NCI-H748 treated with DMSO at 0.1 percent for 48 hours (cell line): Measurements from ENCODE around the gene HIP1R.

ENCODE experiments used
- DNase-seq: peaks from one replicate; lab custom pipeline; 2025; lab: John Stamatoyannopoulos, UW

The HIP1R gene

DNA sequence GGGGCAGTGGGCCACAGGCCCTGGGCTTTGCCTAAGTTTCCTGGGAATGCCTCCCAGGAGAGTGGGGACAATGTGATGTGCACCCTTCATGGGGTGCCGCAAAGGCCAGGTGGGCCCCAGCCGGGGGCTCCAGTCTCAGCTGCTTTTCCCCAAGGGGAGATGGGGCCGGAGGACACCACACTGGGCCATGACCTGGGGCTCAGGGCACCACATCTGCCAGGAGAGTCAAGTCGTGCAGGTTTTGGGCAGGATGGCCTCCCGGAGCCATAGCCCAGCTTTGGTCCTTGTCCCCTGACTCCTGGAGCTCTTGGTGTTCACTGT, 12.2 kb downstream of the HIP1R start:
- DNase-seq: no peak

DNA sequence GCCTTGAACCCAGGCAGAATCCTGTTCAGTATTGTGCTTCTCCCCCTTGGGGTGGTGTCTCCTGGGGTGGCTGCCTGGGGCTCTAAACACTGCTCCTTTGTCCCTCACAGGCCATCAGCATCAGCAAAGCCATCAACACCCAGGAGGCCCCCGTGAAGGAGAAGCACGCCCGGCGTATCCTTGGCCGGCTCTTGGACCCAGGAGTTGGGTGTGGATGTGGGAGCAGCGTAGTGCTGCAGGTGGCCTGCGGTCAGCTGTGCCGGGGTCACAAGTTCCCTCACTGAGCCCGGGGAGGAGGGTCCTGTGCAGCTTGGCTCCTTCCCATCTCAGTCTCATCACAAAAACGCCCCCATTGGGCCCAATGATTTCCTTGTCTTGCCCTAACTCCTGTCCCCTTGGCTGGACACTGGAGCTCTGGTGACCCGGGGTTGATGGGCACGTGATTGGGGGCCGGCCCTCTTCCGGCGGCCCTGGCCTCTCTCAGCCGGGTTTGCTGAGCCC, 12.7 kb downstream of the HIP1R start:
- DNase-seq: no peak

DNA sequence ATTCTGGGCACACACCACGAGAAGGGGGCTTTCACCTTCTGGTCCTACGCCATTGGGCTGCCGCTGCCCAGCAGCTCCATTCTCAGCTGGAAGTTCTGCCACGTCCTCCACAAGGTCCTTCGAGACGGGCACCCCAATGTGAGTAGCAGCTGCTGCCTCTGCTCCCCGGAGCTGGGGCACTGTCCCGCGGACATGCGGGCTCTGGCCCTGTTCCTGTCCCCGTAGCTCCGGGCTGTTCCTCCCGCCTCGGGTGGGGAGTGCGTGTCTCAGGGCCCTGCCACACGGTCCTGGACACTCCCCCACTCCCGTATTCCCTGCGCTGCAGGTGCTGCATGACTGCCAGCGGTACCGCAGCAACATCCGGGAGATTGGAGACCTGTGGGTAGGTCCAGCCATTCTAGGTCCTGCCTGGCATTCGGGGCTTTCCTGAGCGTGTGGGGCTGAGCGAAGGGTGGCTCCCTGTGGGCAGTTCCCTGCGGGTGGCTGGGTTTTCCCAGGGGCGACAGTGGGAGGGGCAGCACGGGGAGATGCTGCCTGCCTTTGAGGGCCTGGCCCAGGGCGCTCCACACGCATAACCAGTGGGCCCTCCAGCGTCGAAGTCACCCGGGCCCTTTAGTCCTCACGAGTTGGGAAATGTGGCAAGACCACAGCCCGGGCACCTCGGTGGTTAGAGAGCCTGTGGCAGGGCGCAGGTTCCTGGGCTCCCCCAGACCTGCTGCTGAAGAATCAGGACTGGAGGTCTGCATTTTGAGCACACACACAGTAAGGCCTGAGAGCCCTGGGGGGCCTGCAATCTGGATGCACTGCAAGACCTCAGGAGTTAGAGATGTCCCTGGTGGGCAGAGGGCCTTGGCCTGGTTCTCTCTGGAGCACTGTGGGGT, 13.5 kb downstream of the HIP1R start:
- DNase-seq: no peak

DNA sequence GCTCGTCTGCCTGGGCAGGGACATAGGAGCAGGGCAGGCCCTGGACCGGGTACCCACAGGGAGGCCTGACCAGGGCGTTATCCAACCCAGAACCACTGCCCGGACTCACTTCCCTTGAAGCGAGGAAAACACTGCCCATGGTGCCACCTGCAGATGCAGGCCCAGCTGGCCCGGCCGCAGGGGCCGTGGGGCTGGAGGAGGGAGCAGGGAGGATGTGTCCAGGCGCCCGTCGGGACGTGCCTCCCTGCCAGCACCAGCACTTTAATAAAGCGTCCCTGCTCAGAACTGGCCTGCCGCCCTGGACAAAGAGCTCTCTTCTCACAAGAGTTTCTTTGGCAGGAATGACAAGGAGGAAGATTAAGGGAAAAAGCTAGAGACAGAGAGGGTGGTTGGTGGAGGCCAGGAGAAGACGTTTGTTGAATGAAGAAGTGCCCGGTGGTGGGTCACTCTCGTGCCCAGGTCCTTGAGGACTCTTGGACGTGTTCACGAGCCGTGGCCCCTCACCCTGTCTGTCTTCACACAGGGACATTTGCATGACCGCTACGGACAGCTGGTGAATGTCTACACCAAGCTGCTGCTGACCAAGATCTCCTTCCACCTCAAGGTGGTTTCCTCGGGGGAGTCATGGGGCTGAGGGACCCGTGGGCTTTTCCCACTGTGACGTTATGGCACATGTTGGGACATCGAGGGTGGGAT, 14.2 kb downstream of the HIP1R start:
- DNase-seq: no peak

DNA sequence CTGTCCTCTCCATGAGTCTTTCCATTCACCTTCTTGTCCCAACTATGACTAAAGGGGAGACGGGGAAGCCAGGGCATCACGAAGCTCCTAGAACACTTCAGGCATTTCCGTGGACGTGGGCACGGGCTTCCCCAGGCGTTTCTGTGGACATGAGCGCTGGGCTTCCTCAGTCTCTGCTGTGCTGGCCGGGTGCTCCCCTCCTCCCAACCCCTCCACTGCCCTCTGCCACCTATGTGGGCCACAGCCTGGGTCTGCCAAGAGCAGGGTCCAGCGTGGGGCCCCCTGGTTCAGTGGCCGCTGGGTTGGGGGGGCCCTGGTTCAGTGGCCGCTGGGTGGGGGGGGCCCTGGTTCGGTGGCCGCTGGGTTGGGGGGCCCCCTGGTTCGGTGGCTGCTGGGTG, 14.8 kb downstream of the HIP1R start:
- no peak for DNase-seq

DNA sequence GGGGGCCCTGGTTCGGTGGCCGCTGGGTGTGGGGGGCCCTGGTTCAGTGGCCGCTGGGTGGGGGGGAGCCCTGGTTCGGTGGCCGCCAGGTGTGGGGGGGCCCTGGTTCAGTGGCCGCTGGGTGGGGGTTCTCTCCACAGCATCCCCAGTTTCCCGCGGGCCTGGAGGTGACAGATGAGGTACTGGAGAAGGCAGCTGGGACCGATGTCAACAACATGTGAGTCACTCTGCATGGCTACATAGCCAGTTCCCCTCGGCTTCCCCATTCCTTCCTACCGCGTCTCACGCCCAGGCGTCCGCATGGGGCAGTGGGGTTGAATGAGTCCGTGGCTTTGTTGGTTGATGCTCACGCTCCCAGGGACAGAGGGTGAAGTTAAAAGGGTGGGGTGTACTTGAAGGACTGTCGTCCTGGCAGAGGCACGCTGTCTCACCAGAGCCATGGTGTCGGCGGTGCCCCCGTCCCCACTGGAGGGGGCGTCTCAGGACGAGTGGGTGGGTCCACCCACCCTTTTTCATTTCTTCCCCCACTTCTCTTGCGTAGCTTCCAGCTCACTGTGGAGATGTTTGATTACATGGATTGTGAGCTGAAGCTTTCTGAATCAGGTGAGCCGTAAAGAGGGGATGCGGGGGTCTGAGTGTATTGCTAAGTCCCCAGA, 15.6 kb downstream of the HIP1R start:
- no peak for DNase-seq

DNA sequence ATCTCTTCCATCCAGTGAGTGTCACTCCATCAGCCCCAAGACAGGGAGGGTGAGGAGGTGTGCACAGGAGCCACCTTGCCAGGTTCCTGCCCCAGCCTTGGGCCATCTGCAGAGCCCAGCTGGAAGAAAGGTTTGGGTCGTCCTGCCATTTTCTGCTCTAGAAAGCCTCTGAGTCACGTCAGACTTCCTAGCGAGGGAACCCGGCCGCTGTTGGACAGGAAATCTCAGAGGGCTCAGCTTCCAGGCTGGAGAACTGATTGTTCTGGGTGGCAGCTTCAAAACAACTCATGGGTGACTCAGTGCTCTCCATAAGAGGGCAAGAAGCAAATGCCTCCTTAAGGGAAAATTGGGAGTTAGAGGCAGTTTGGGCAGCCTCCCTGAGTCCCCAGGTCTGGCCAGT, 16.6 kb downstream of the HIP1R start:
- DNase-seq: no peak

DNA sequence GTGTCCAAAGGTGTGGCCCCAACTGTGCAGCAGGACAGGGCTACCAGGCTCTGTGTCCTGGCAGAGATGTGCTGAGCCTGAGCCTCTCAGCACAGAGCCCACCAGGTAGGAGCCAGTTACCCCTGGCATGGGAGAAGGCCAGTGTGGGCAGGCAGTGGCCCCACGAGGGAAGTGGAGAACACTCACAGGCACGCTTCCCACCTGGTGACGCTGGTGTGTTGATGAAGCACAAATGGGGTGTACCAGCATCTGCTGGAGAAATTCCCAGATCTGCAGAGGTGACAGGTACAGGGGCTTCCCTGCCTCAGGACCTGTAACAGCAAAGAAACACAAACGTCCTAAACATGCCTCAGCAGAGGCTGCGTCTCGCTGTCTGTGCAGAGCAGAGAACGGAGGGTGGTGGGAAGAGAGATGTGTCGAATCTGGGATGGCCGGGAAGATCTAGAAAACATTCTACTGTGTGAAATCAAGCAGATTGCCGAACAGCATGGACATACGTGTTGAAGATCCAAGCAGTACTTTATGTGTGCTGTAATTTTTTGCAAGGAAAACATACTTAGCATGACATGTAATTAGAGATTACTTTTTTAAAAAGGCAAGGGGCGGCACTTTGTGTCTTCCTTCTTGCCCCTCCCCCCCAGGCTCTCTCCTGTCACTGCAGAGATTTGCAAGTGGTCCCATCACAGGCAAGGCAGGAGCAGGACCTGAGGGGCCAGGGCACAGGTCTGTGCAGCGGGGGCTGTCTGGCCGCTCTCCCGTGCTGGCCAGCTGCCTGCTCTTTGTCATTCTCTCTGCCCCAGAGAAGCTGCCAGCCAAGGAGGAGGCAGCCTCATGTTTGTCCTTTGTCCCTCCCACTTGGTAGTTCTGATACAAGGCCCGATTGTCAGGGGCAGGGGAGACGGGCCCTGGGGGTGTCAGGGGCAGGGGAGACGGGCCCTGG, 17.3 kb downstream of the HIP1R start:
- DNase-seq: no peak

DNA sequence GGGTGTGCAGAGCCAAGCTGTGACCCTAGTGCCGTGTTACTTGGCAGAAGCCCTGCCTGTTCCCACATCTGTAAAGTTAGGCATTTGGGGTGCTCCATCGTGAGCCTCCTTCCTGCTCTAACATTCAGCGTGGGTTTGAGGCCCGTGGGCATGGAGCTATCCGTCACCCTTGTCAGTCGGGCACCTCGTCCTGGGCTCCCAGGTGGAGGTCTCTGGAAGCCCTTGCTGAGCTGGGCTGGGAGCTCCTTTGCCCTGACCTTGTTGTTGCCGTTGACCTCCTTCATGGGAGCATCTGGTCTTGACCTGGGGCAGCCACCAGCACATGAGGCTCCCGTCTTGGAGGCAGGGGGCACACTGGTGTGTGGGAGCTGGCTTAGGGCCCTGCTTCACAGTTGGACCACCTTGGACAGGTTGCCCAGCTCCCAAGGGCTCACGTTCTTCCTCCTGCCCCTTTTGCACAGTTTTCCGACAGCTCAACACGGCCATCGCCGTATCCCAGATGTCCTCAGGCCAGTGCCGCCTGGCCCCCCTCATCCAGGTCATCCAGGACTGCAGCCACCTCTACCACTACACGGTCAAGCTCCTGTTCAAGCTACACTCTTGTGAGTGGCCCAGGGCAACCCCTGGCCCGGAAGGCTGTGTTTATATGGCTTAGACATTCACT, 18.5 kb downstream of the HIP1R start:
- DNase-seq: no peak

DNA sequence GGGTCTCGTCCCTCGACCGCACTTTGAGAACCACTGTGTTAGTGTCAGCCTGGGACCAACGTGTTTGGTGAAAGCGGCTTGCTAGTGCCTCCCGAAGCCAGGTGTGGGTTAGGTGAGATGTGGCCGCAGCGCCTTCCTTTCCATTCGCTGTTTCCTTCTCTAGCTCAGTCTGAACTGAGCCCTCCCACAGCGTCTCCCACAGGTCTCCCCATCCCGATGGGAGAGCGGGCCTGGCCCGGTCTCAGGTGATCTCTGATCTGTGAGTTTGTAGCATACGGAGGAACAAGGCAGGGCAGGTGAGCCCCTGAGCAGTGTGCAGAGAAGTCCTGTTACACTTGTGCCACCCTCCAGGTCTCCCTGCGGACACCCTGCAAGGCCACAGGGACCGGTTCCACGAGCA, 19.3 kb downstream of the HIP1R start:
- no peak for DNase-seq

DNA sequence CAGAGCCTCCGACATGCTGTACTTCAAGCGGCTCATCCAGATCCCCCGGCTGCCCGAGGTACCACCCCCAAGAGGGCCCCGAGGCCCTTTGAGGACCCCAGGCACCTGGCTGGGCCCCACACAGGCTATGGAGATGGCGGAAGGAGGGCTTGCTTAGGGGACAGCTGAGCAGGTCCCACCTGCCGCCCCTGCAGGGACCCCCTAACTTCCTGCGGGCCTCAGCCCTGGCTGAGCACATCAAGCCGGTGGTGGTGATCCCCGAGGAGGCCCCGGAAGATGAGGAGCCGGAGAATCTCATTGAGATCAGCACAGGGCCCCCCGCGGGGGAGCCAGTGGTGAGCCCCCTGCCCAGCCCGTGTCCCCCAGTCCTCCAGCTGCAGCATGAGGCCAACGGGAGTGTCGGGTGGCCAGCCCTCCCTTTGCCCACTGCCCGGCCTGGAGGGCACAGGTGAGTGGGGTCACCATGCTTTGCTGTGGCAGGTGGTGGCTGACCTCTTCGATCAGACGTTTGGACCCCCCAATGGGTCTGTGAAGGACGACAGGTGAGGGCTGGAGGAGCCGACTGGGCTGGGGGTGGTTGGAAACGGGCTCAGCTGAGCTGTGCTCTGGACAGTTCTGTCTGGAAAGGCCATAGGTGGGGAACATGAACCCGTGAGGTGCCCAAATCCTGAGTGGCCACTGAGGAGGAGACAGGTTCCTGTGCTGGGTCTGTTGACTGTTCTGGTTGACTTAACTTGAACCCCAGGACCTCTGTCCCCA, 20.0 kb downstream of the HIP1R start:
- DNase-seq: no peak

DNA sequence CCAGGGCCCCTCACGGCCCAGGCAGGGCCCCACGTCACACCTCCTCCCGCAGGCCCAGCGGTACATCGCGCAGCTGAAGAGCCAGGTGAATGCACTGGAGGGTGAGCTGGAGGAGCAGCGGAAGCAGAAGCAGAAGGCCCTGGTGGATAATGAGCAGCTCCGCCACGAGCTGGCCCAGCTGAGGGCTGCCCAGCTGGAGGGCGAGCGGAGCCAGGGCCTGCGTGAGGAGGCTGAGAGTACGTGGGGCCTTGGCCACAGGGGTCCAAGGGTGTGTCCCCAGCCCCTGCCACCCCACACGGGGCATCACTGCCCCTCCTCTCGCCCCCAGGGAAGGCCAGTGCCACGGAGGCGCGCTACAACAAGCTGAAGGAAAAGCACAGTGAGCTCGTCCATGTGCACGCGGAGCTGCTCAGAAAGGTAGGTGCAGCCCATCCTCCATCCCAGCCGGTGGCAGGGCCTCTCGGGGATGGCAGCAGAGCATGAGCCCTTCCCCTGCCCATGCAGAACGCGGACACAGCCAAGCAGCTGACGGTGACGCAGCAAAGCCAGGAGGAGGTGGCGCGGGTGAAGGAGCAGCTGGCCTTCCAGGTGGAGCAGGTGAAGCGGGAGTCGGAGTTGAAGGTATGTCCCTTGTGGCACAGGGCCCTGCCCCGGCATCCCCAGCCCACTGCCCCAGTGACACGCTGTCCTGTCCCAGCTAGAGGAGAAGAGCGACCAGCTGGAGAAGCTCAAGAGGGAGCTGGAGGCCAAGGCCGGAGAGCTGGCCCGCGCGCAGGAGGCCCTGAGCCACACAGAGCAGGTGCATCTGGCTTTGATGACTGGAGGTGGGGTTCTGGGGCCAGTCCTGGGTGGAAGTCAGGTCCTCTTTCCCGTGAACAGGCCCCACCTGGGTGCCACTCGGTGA, 20.9 kb downstream of the HIP1R start:
- no peak for DNase-seq

DNA sequence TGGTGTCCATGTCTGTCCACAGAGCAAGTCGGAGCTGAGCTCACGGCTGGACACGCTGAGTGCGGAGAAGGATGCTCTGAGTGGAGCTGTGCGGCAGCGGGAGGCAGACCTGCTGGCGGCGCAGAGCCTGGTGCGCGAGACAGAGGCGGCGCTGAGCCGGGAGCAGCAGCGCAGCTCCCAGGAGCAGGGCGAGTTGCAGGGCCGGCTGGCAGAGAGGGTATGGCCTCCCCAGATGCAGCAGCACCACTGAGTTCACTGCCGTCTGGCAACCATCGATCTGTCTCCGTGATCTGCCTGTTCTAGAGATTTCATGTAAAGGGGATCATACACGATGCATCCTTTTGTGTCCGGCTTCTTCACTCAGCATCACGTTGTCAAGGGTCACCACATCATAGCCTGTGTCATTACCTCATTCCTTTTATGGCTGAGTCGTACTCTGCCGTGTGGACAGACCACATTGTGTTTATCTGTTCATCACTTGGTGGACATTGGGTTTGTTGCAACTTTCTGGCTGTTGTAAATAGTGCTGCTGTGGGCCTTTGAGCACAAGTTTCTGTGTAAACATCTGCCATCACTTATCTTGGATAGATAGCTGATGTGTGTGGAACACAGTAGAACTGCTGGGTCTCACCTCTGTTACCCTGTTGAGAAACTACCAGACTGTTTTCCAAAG, 21.9 kb downstream of the HIP1R start:
- DNase-seq: no peak

DNA sequence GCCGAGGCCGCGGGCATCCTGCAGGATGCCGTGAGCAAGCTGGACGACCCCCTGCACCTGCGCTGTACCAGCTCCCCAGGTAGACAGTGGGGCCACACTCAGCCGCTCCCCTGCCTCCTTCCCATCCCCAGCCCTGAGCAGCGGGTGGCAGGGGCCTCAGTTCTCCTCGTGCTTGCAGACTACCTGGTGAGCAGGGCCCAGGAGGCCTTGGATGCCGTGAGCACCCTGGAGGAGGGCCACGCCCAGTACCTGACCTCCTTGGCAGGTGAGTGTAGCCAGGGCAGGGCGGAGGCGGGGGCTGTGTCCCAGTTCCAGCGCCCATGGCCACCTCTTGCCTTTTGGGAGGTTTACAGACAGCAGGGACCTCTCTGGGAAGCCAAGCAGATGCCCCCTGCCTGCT, 22.9 kb downstream of the HIP1R start:
- no peak for DNase-seq

DNA sequence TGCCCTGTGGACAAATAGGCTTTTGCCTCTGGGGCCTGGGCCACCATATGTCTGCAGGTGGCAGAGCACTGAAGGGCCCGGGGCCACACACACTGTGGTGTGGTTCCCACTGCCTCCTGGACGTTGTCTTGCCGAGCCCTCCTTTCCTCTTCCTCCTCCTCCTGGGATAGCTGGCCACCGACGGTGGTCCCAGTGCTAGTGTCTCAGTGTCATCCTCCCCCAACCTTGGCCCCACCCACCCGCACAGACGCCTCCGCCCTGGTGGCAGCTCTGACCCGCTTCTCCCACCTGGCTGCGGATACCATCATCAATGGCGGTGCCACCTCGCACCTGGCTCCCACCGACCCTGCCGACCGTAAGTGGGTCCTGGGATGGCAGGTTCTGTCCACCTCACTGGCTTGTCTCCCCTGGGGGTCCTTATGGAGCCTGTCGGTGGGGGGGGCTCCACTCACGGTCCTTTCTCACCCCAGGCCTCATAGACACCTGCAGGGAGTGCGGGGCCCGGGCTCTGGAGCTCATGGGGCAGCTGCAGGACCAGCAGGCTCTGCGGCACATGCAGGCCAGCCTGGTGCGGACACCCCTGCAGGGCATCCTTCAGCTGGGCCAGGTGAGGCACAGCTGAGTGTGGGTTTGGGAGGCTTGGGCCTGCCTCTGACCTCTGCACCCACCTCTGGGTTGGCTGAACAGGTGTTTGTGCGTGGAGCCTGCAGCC, 23.5 kb downstream of the HIP1R start:
- DNase-seq: no peak

DNA sequence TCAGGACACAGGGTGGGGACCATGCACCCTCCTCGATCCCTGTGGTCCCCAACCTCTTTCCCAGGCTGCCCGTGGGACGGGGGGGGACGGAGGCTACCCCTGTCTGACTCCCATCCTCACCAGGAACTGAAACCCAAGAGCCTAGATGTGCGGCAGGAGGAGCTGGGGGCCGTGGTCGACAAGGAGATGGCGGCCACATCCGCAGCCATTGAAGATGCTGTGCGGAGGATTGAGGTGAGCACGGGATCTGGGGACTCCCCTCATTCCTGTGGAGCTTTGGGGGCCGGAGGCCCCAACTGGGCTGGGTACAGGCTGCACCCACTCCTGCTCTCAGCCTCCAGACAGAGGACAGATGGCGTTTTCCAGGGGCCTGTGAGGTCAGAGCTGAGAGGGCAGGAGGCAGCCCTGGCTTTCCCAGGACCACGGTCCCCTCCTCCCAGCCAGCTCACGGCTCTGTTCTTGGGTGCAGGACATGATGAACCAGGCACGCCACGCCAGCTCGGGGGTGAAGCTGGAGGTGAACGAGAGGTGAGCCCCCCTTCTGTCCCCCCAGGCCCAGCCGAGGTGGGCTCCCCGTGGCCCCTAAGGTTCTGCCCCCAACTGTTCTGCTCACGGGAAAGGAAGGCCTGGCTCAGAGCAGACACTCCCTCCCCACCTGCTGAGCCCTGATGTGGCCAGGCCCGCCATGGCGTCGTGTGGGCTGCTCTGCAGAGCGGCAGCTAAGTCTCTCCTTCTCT, 24.2 kb downstream of the HIP1R start:
- DNase-seq: no peak

DNA sequence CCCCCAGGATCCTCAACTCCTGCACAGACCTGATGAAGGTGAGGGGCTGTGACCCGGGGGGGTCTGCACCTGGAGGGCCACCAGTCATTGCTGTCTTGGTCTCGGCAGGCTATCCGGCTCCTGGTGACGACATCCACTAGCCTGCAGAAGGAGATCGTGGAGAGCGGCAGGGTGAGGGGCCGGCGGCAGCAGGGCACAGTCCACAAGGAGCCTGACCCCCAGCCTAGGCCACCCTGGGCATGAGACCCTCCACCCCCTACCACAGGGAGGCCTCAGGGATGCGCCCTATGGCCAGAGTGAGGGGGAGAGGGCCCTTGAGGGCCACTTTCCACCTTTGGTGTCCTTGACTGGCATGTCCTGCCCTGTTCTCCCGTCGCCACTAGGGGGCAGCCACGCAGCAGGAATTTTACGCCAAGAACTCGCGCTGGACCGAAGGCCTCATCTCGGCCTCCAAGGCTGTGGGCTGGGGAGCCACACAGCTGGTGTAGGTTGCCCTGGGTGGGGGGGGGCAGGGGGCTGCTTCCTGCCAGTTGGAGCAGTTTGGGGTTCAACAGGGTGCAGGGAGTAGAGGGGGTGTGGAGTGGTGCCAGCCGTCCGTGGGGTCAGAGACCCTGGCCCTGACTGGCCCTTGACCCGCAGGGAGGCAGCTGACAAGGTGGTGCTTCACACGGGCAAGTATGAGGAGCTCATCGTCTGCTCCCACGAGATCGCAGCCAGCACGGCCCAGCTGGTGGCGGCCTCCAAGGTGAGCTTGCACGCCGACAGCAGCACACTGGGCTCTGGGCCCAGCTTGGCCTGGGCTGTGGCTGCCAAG, 25.0 kb downstream of the HIP1R start:
- DNase-seq: peak; percentile 37
